A549 (cell line): Measurements from ENCODE around the gene MYH9. TPM values are rescaled to one million over a fixed set of nuclear protein-coding genes. Genes with fewer than 3 reads are reported as not detected.
"Not testable (repeated sequence)": the region's sequence is repeated elsewhere in the genome, so short reads cannot be mapped to it uniquely, and the experiment has no call there.

ENCODE experiments used
- ATAC-seq, 2 experiments: fragments of 200-7000 bp in 1 of 2; fragments of >200 bp in 1 of 2; cut with Nextera tagmentation in 1 of 2; cut with Tn5 transposase in 1 of 2; 3 replicates each; pipeline versions ENCODE4 v1.8.0 to v1.9.1; 2018 to 2020; ENCODE audit warnings: mild to moderate bottlenecking in 1 of 2, moderate library complexity in 1 of 2
- CTCF ChIA-PET: fragments of 300-600 bp; sonication (Branson Sonifier 250); formaldehyde crosslinking; extraction: SDS; loops from one replicate; lab custom pipeline; 2021; ENCODE audit warnings: antibody characterized with exemption, inconsistent platforms; lab: Yijun Ruan, JAX
- POLR2A ChIA-PET: fragments of 350-600 bp; formaldehyde crosslinking; extraction: SDS; loops from one replicate; lab custom pipeline; 2021; ENCODE audit warnings: antibody characterized with exemption, inconsistent platforms; lab: Yijun Ruan, JAX
- DNase-seq, 2 experiments: peaks; one replicate each; pipeline versions ENCODE4 v3.0.0 to v3.0.0-alpha.2; 2011 to 2016; ENCODE audit warnings: low read depth in 1 of 2, low spot score in 1 of 2
- FAIRE-seq: peaks from 2 replicates; lab custom pipeline; 2011; peaks lifted over from hg19 to GRCh38; lab: Jason Lieb, UNC
- H3K27ac ChIP-seq, 2 experiments: fragments of >200 bp; sonication (Bioruptor Twin); formaldehyde crosslinking; 3 replicates each; pipeline ENCODE4 v1.5.1; 2016 to 2017
- H3K4me1 ChIP-seq: fragments of >200 bp; sonication (Bioruptor Twin); formaldehyde crosslinking; 3 replicates; pipeline ENCODE4 v1.6.1; 2016
- H3K4me2 ChIP-seq: fragments of >200 bp; sonication (Bioruptor Twin); formaldehyde crosslinking; 3 replicates; pipeline ENCODE4 v1.6.1; 2016
- H3K4me3 ChIP-seq: fragments of >200 bp; sonication (Bioruptor Twin); formaldehyde crosslinking; 3 replicates; pipeline ENCODE4 v1.5.1; 2016
- H3K9me3 ChIP-seq: fragments of >200 bp; sonication (Bioruptor Twin); formaldehyde crosslinking; 3 replicates; pipeline ENCODE4 v1.6.1; 2016
- BCL3 ChIP-seq: fragments of >200 bp; sonication (Bioruptor Twin); formaldehyde crosslinking; IDR thresholded peaks from 3 replicates; pipeline ENCODE4 v1.6.1; 2016
- CBX2 ChIP-seq: fragments of 200-600 bp; sonication (generic); IDR thresholded peaks from 2 replicates; pipeline ENCODE4 v1.6.1; 2016; ENCODE audit warnings: low read depth, mild to moderate bottlenecking, borderline replicate concordance
- CBX8 ChIP-seq: fragments of 200-600 bp; sonication (generic); IDR thresholded peaks from 2 replicates; pipeline ENCODE4 v1.6.1; 2016
- EHMT2 ChIP-seq: fragments of 200-600 bp; sonication (generic); IDR thresholded peaks from 2 replicates; pipeline ENCODE4 v1.6.1; 2016; ENCODE audit warnings: antibody characterized with exemption, low read depth, mild to moderate bottlenecking, moderate library complexity
- GATA3 ChIP-seq: IDR thresholded peaks from 2 replicates; pipeline ENCODE4 v1.6.1; 2012; ENCODE audit warnings: borderline replicate concordance
- HDAC2 ChIP-seq: fragments of 200-600 bp; sonication (generic); IDR thresholded peaks from 2 replicates; pipeline ENCODE4 v1.6.1; 2016
- HOXB5 ChIP-seq: fragments of 250-450 bp; sonication (Bioruptor Pico); IDR thresholded peaks from 2 replicates; pipeline ENCODE4 v1.5.0; 2020; ENCODE audit warnings: mild to moderate bottlenecking, moderate library complexity
- JUNB ChIP-seq: fragments of >200 bp; sonication (Bioruptor Twin); formaldehyde crosslinking; IDR thresholded peaks from 2 replicates; pipeline ENCODE4 v1.6.1; 2016
- KDM5A ChIP-seq: fragments of 200-600 bp; sonication (generic); IDR thresholded peaks from 2 replicates; pipeline ENCODE4 v1.6.1; 2016; ENCODE audit warnings: antibody characterized with exemption, mild to moderate bottlenecking
- MAFK ChIP-seq: fragments of 450-650 bp; IDR thresholded peaks from 2 replicates; pipeline ENCODE4 v1.6.1; 2014; ENCODE audit not compliant: partially characterized antibody
- POLR2AphosphoS2 ChIP-seq: conservative IDR thresholded peaks from 2 replicates; pipeline ENCODE4 v1.6.1; 2012; ENCODE audit warnings: low read length, improper control_type of control experiment, inconsistent platforms
- TFCP2L1 ChIP-seq: fragments of 250-450 bp; sonication (Bioruptor Pico); IDR thresholded peaks from 2 replicates; pipeline ENCODE4 v1.5.0; 2021; ENCODE audit warnings: mild to moderate bottlenecking
- ZNF302 ChIP-seq: fragments of 250-450 bp; sonication (Bioruptor Pico); IDR thresholded peaks from 2 replicates; pipeline ENCODE4 v1.9.0; 2021; ENCODE audit warnings: inconsistent platforms, mild to moderate bottlenecking, moderate library complexity
- WGBS: methylation state at CpG from one replicate; pipeline ENCODE4 v1.1.6; 2017; ENCODE audit errors: missing lambda C conversion rate; 5-methylcytosine and 5-hydroxymethylcytosine counted together
- polyA plus RNA-seq, 4 experiments: library from polyadenylated mRNA; depleted of rRNA in 3 of 4; stranded (reverse); fragments of >200 nt; fragmentation: RNase III in 1 of 4; extraction: RNeasy Plus Mini Kit Qiagen cat#74134 plus additional on column Dnase treatment in 1 of 4; gene quantifications; 2 replicates in 3 of 4; 3 replicates in 1 of 4; pipeline ENCODE4 v1.2.3, GENCODE V29; 2011 to 2017
- TF ChIP-seq, protein P1 (sequence below): fragments of 200-600 bp; sonication (generic); IDR thresholded peaks from 2 replicates; pipeline ENCODE4 v1.6.1; 2016; ENCODE audit warnings: antibody characterized with exemption, mild to moderate bottlenecking, moderate library complexity
- TF ChIP-seq, protein P2 (sequence below): fragments of 250-450 bp; sonication (Bioruptor Pico); IDR thresholded peaks from 2 replicates; pipeline ENCODE4 v1.5.0; 2021; ENCODE audit warnings: mild to moderate bottlenecking, moderate library complexity, borderline replicate concordance
- TF ChIP-seq, protein P3 (sequence below): IDR thresholded peaks from 2 replicates; pipeline ENCODE4 v1.6.1; 2012; ENCODE audit warnings: low read depth, borderline replicate concordance

MYH9 gene
- polyA plus RNA-seq, 2 of the 4 experiments (the other 2 are of a cell fraction) = 92.1 to 158 TPM

GRCh38 chr22:36293606-36294292 is 94.0 kb downstream of the MYH9 start:
- TF ChIP-seq MAFK = no peak
- CTCF ChIA-PET = interaction anchor here (0.9 to 3.8 kb wide), 5 partner anchors 8 to 176 kb away, joined by 3 to 18 read pairs (median 4); partner anchors contain the start of gene APOL2
- H3K9me3 ChIP-seq = no peaks in the 10 kb centered on the region
- H3K4me3 ChIP-seq = no peak overlapping the region
- 91% methylated on average over 26 of the region's 26 CpGs for WGBS
- DNase-seq (no peak), ATAC-seq (no peak), FAIRE-seq (no peak)
- H3K27ac ChIP-seq = no peak overlapping the region
- no peaks in the 10 kb centered on the region for H3K4me1 ChIP-seq
- H3K4me2 ChIP-seq = no peak overlapping the region
- POLR2A ChIA-PET = no interaction called here

GRCh38 chr22:36292823-36293530 is 94.8 kb downstream of the MYH9 start:
- WGBS = 93% methylated on average over 6 of the region's 17 CpGs

DNA sequence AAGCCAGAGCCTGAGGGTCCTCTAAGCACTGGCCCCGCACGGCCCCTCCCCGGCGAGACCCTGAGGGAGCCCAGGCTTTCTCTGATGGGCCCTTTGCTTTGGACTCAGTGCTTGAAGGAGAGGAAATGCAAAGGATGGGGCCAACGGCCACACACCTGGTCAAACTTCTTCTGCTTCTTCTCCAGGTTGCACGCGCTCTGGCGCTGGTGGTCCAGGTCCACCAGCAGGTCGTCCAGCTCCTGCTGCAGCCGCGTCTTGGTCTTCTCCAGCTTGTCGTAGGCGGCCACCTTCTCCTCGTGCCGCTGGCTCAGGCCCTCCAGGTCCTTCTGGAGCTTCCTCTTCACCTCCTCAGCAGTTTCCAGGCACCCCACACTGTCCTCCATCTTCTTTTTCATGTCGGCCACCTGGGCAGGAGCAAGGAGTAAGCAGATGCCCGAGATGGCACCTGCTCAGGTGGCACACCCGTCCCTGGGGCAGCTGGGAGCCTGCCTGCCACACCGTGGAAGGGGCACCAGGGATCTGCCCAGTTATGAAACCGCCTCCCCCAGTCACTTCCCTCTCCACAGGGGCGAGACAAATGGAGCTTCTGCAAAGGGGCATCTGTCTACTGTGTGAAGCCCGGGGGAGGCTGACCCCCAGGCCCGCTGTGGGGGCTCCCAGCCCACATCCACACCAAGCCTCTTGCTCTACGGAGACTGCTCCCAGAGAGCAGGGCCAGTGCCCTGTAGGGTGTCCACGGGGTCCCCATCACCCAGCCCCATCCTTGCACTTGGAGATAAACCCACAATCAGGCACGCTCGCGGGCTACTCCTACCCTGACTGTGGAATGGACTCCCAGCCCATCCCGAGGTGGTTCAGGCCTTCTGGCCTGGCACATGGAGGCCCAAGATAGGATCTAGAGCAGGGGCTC is 95.7 kb downstream of the MYH9 start:
- WGBS = 92% methylated on average over 23 of the region's 29 CpGs
- H3K4me2 ChIP-seq = no peak overlapping the region
- POLR2A ChIA-PET = no interaction called here
- no peak for DNase-seq
- FAIRE-seq = no peak
- ATAC-seq = no peak; a peak in 2 of 6 replicates
- TF ChIP-seq CBX2 (no peak), HOXB5 (CRISPR knock-in tag) (no peak), EHMT2 (no peak), HDAC2 (no peak), ZNF302 (CRISPR knock-in tag) (no peak), CBX8 (no peak)
- TF ChIP-seq, protein P1, sequence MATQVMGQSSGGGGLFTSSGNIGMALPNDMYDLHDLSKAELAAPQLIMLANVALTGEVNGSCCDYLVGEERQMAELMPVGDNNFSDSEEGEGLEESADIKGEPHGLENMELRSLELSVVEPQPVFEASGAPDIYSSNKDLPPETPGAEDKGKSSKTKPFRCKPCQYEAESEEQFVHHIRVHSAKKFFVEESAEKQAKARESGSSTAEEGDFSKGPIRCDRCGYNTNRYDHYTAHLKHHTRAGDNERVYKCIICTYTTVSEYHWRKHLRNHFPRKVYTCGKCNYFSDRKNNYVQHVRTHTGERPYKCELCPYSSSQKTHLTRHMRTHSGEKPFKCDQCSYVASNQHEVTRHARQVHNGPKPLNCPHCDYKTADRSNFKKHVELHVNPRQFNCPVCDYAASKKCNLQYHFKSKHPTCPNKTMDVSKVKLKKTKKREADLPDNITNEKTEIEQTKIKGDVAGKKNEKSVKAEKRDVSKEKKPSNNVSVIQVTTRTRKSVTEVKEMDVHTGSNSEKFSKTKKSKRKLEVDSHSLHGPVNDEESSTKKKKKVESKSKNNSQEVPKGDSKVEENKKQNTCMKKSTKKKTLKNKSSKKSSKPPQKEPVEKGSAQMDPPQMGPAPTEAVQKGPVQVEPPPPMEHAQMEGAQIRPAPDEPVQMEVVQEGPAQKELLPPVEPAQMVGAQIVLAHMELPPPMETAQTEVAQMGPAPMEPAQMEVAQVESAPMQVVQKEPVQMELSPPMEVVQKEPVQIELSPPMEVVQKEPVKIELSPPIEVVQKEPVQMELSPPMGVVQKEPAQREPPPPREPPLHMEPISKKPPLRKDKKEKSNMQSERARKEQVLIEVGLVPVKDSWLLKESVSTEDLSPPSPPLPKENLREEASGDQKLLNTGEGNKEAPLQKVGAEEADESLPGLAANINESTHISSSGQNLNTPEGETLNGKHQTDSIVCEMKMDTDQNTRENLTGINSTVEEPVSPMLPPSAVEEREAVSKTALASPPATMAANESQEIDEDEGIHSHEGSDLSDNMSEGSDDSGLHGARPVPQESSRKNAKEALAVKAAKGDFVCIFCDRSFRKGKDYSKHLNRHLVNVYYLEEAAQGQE = no peak
- H3K27ac ChIP-seq = no peak overlapping the region
- H3K9me3 ChIP-seq = no peaks in the 10 kb centered on the region
- no peak overlapping the region for H3K4me3 ChIP-seq
- no peaks in the 10 kb centered on the region for H3K4me1 ChIP-seq
- CTCF ChIA-PET = interaction anchor here (0.6 to 3.8 kb wide), 4 partner anchors 10 to 178 kb away, joined by 3 to 18 read pairs (median 8); no protein-coding TSS in a partner anchor

More at GRCh38 chr22:36292823-36293530, 94.8 kb downstream of the MYH9 start:
- POLR2A ChIA-PET = no interaction called here
- no peak for FAIRE-seq
- TF ChIP-seq POLR2AphosphoS2 (no peak), JUNB (no peak), TFCP2L1 (no peak), BCL3 (no peak), HDAC2 (no peak), GATA3 (no peak), KDM5A (no peak)
- TF ChIP-seq, protein P2, sequence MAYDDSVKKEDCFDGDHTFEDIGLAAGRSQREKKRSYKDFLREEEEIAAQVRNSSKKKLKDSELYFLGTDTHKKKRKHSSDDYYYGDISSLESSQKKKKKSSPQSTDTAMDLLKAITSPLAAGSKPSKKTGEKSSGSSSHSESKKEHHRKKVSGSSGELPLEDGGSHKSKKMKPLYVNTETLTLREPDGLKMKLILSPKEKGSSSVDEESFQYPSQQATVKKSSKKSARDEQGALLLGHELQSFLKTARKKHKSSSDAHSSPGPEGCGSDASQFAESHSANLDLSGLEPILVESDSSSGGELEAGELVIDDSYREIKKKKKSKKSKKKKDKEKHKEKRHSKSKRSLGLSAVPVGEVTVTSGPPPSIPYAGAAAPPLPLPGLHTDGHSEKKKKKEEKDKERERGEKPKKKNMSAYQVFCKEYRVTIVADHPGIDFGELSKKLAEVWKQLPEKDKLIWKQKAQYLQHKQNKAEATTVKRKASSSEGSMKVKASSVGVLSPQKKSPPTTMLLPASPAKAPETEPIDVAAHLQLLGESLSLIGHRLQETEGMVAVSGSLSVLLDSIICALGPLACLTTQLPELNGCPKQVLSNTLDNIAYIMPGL (CRISPR knock-in tag) = no peak
- TF ChIP-seq, protein P3, sequence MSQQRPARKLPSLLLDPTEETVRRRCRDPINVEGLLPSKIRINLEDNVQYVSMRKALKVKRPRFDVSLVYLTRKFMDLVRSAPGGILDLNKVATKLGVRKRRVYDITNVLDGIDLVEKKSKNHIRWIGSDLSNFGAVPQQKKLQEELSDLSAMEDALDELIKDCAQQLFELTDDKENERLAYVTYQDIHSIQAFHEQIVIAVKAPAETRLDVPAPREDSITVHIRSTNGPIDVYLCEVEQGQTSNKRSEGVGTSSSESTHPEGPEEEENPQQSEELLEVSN = no peak
- Histone ChIP-seq H3K9me3 (no peaks in the 10 kb centered on the region), H3K4me3 (no peak overlapping the region), H3K4me1 (no peaks in the 10 kb centered on the region), H3K27ac (no peak overlapping the region), H3K4me2 (no peak overlapping the region)
- ATAC-seq = no peak
- no peak for DNase-seq
- CTCF ChIA-PET = interaction anchor here (0.9 to 3.8 kb wide), 5 partner anchors 9 to 177 kb away, joined by 3 to 18 read pairs (median 4); partner anchors contain the start of gene APOL2

DNA sequence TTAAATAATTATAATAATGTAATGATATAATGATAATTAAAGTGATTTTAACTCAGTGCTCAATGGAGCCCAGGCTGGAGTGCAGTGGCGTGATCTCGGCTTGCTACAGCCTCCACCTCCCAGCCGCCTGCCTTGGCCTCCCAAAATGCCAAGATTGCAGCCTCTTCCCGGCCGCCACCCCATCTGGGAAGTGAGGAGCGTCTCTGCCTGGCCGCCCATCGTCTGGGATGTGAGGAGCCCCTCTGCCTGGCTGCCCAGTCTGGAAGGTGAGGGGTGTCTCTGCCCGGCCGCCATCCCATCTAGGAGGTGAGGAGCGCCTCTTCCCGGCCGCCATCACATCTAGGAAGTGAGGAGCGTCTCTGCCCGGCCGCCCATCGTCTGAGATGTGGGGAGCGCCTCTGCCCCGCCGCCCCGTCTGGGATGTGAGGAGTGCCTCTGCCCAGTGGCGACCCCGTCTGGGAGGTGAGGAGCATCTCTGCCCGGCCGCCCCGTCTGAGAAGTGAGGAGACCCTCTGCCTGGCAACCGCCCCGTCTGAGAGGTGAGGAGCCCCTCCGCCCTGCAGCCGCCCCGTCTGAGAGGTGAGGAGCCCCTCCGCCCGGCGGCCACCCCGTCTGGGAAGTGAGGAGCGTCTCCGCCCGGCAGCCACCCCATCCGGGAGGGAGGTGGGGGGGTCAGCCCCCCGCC is 97.2 kb downstream of the MYH9 start:
- WGBS = 89% methylated on average over 8 of the region's 40 CpGs
- ATAC-seq, H3K9me3 ChIP-seq, FAIRE-seq, H3K4me3 ChIP-seq, CTCF ChIA-PET, DNase-seq, H3K4me1 ChIP-seq, H3K4me2 ChIP-seq, H3K27ac ChIP-seq, POLR2A ChIA-PET: not testable (repeated sequence)
